ENCODE results near the gene ULBP3. TPM values are rescaled to one million over a fixed set of nuclear protein-coding genes. Genes with fewer than 3 reads are reported as not detected.

Gene ULBP3
- total RNA-seq, 2 donors from 2014 or later = 1.8 to 1.9 TPM

- Histone ChIP-seq H3K9ac (ENCODE audit: low read depth in 2 of 2, low read length in 2 of 2) (no peak overlapping the region), H3K27me3 (peaks cover 5% of the 10 kb centered on the region), H3K9me3 (no peaks in the 10 kb centered on the region), H3K27ac (no peak overlapping the region), H3K4me1 (peaks cover 8% of the 10 kb centered on the region), H3K4me3 (no peak overlapping the region), H3K36me3 (no peaks in the 10 kb centered on the region)
- TF ChIP-seq, protein P1, sequence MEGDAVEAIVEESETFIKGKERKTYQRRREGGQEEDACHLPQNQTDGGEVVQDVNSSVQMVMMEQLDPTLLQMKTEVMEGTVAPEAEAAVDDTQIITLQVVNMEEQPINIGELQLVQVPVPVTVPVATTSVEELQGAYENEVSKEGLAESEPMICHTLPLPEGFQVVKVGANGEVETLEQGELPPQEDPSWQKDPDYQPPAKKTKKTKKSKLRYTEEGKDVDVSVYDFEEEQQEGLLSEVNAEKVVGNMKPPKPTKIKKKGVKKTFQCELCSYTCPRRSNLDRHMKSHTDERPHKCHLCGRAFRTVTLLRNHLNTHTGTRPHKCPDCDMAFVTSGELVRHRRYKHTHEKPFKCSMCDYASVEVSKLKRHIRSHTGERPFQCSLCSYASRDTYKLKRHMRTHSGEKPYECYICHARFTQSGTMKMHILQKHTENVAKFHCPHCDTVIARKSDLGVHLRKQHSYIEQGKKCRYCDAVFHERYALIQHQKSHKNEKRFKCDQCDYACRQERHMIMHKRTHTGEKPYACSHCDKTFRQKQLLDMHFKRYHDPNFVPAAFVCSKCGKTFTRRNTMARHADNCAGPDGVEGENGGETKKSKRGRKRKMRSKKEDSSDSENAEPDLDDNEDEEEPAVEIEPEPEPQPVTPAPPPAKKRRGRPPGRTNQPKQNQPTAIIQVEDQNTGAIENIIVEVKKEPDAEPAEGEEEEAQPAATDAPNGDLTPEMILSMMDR (IDR thresholded peaks at IDR 0.05) = no peak
- no peak for DNase-seq
- intact Hi-C loops (cut with DNase I) = no loop called here
Measured at GRCh38 chr6:150029749-150030148, 39.2 kb downstream of the ULBP3 start.

GRCh38 chr6:150029276-150029675 is 39.6 kb downstream of the ULBP3 start:
- TF ChIP-seq, protein P1 (IDR thresholded peaks at IDR 0.05) = no peak
- Histone ChIP-seq H3K9me3 (no peaks in the 10 kb centered on the region), H3K4me3 (no peak overlapping the region), H3K27me3 (peaks cover 7% of the 10 kb centered on the region), H3K27ac (no peak overlapping the region), H3K9ac (ENCODE audit: low read depth in 2 of 2, low read length in 2 of 2) (no peak overlapping the region), H3K36me3 (no peaks in the 10 kb centered on the region), H3K4me1 (peaks cover 8% of the 10 kb centered on the region)
- no peak for DNase-seq
- intact Hi-C loops (cut with DNase I) = no loop called here

GRCh38 chr6:150028799-150029198 is 40.1 kb downstream of the ULBP3 start:
- H3K4me1 ChIP-seq = peaks cover 8% of the 10 kb centered on the region
- TF ChIP-seq, protein P1 (IDR thresholded peaks at IDR 0.05) = no peak
- intact Hi-C loops (cut with DNase I) = no loop called here
- H3K4me3 ChIP-seq = no peak overlapping the region
- no peaks in the 10 kb centered on the region for H3K36me3 ChIP-seq
- H3K27ac ChIP-seq = no peak overlapping the region
- H3K9ac ChIP-seq (ENCODE audit: low read depth in 2 of 2, low read length in 2 of 2) = no peak overlapping the region
- peaks cover 7% of the 10 kb centered on the region for H3K27me3 ChIP-seq
- no peaks in the 10 kb centered on the region for H3K9me3 ChIP-seq
- peak; percentile 79 for DNase-seq

DNA sequence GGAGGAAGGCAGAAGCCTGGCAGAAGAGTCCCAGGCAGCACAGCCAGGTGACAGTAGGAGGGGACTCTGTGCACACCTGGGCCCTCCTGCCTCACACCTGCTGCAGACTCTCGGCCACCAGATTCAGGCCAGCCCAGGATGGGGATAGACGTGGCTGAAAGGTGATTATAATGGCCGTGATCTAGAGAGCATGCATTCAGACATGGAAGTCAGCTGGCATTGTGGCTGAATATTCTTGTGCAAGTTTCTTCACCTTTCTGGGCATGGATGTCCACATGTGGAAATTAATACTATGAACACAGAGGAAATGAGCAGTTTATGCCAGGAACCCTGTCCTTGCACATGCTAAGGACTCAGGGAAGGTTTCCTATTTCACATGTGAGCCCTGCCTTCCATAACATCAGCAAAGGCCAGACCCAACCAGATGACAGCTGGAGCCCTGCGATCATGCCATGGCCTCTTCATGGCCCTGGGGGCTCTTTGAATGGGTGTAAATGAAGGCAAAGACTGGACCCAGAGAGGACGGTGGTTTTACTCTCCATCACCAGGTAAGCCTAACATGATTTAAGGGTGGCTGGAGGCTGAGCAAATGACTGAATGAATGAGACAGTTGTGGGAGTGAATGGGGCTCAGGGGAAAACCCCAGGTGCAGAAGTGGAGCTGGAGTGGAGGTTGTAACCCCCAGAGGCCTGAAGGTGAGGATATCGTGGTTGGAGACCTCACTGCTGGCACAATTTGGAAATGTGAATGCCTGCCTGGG is 40.9 kb downstream of the ULBP3 start:
- Histone ChIP-seq H3K4me1 (peaks cover 8% of the 10 kb centered on the region), H3K4me3 (no peak overlapping the region), H3K27ac (no peak overlapping the region), H3K9ac (ENCODE audit: low read depth in 2 of 2, low read length in 2 of 2) (no peak overlapping the region), H3K9me3 (no peaks in the 10 kb centered on the region), H3K36me3 (no peaks in the 10 kb centered on the region), H3K27me3 (peaks cover 7% of the 10 kb centered on the region)
- intact Hi-C loops (cut with DNase I) = no loop called here
- DNase-seq = no peak
- TF ChIP-seq, protein P1 (IDR thresholded peaks at IDR 0.05) = no peak

- no peaks in the 10 kb centered on the region for H3K9me3 ChIP-seq
- H3K27ac ChIP-seq = no peak overlapping the region
- H3K9ac ChIP-seq (ENCODE audit: low read depth in 2 of 2, low read length in 2 of 2) = no peak overlapping the region
- H3K4me3 ChIP-seq = no peak overlapping the region
- peaks cover 8% of the 10 kb centered on the region for H3K4me1 ChIP-seq
- no peaks in the 10 kb centered on the region for H3K36me3 ChIP-seq
- intact Hi-C loops (cut with DNase I) = no loop called here
- H3K27me3 ChIP-seq = peaks cover 7% of the 10 kb centered on the region
- TF ChIP-seq, protein P1 (IDR thresholded peaks at IDR 0.05) = no peak
- DNase-seq = no peak
Measured at GRCh38 chr6:150026976-150027805, 41.7 kb downstream of the ULBP3 start.

Measured in colonic mucosa (tissue), 4 donors.